HUES64 (cell line): ENCODE results near the gene CAPN2.

Experiments used
- H3K27ac ChIP-seq: 2 replicates; pipeline ENCODE4 v1.7.0; 2013; ENCODE audit warnings: low read depth, low read length, inconsistent platforms
- H3K27me3 ChIP-seq: 2 replicates; pipeline ENCODE4 v1.6.1; 2013; ENCODE audit warnings: mild to moderate bottlenecking, low read length; ENCODE audit not compliant: insufficient read depth
- H3K36me3 ChIP-seq: 2 replicates; pipeline ENCODE4 v1.6.1; 2013; ENCODE audit warnings: mild to moderate bottlenecking, low read length; ENCODE audit not compliant: insufficient read depth
- H3K4me1 ChIP-seq: 2 replicates; pipeline ENCODE4 v1.6.1; 2013; ENCODE audit warnings: mild to moderate bottlenecking, low read length, moderate library complexity; ENCODE audit not compliant: insufficient read depth
- H3K4me3 ChIP-seq: 2 replicates; pipeline ENCODE4 v1.5.1; 2013; ENCODE audit warnings: mild to moderate bottlenecking, low read length, moderate library complexity
- H3K9ac ChIP-seq: 2 replicates; pipeline ENCODE4 v1.6.1; 2013; ENCODE audit warnings: mild to moderate bottlenecking, low read depth, low read length
- H3K9me3 ChIP-seq: 2 replicates; pipeline ENCODE4 v1.6.1; 2013; ENCODE audit warnings: low read depth, low read length; ENCODE audit not compliant: insufficient read depth
- WGBS: fragments of 150-250, 120-280 bp; methylation state at CpG from one replicate; pipeline ENCODE4 v1.1.7; 2013; ENCODE audit warnings: missing lambda C conversion rate; 5-methylcytosine and 5-hydroxymethylcytosine counted together

The CAPN2 gene

GRCh38 chr1:223824287-223824686 is 111.9 kb downstream of the CAPN2 start:
- Histone ChIP-seq H3K4me3 (no peak overlapping the region), H3K9me3 (no peaks in the 10 kb centered on the region), H3K27me3 (no peaks in the 10 kb centered on the region), H3K4me1 (peaks cover 37% of the 10 kb centered on the region), H3K36me3 (peaks cover 18% of the 10 kb centered on the region), H3K27ac (no peak overlapping the region), H3K9ac (no peak overlapping the region)
- 93% methylated on average over 9 of the region's 9 CpGs for WGBS

GRCh38 chr1:223824712-223825111 is 112.4 kb downstream of the CAPN2 start:
- H3K4me3 ChIP-seq: no peak overlapping the region
- 86% methylated on average over 4 of the region's 4 CpGs for WGBS
- peaks cover 36% of the 10 kb centered on the region for H3K4me1 ChIP-seq
- no peaks in the 10 kb centered on the region for H3K27me3 ChIP-seq
- peaks cover 16% of the 10 kb centered on the region for H3K36me3 ChIP-seq
- no peak overlapping the region for H3K9ac ChIP-seq
- H3K27ac ChIP-seq: no peak overlapping the region
- H3K9me3 ChIP-seq: no peaks in the 10 kb centered on the region
